ENCODE data around the gene CCDC146. TPM values are rescaled to one million over a fixed set of nuclear protein-coding genes. Genes with fewer than 3 reads are reported as not detected.

CCDC146 gene
- total RNA-seq, 2 donors from 2014 or later: 11.8 to 12.1 TPM

DNA sequence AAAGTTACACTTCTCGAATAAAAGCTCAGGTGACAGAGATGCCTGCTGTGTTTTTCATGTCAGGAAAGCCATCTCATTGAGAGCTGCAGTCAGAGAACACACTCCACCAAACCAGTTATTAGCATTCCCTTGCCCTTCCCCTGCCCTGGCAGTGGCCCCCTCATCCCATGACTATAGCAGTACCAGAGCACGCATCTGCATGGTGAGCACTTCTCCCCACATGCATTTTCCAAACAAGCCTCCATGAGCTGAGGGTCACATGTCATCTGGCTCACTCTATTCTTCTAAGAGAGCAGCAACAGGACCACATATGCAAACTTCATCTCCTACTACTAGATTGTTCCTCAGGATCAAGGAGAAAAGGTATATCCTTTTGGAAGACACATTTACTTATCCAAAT is 119.7 kb downstream of the CCDC146 start:
- no peak for ATAC-seq (ENCODE audit: insufficient number of reproducible peaks, low FRiP score, low read depth)
- no peaks in the 10 kb centered on the region for H3K27me3 ChIP-seq (replicated peaks; ENCODE audit: insufficient read depth)
- peak overlapping the region; percentile 43 for H3K4me3 ChIP-seq
- TF ChIP-seq, protein P1, sequence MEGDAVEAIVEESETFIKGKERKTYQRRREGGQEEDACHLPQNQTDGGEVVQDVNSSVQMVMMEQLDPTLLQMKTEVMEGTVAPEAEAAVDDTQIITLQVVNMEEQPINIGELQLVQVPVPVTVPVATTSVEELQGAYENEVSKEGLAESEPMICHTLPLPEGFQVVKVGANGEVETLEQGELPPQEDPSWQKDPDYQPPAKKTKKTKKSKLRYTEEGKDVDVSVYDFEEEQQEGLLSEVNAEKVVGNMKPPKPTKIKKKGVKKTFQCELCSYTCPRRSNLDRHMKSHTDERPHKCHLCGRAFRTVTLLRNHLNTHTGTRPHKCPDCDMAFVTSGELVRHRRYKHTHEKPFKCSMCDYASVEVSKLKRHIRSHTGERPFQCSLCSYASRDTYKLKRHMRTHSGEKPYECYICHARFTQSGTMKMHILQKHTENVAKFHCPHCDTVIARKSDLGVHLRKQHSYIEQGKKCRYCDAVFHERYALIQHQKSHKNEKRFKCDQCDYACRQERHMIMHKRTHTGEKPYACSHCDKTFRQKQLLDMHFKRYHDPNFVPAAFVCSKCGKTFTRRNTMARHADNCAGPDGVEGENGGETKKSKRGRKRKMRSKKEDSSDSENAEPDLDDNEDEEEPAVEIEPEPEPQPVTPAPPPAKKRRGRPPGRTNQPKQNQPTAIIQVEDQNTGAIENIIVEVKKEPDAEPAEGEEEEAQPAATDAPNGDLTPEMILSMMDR (IDR thresholded peaks at IDR 0.05): no peak
- H3K9me3 ChIP-seq: no peaks in the 10 kb centered on the region
- no peaks in the 10 kb centered on the region for H3K36me3 ChIP-seq
- DNase-seq (ENCODE audit: low spot score): no peak
- H3K27ac ChIP-seq: peak overlapping the region; percentile 83 to 94
- peaks cover 47 to 73% of the 10 kb centered on the region in 2 donors for H3K4me1 ChIP-seq (ENCODE audit: control insufficient read depth in 1 of 2, low read depth in 2 of 2)

DNA sequence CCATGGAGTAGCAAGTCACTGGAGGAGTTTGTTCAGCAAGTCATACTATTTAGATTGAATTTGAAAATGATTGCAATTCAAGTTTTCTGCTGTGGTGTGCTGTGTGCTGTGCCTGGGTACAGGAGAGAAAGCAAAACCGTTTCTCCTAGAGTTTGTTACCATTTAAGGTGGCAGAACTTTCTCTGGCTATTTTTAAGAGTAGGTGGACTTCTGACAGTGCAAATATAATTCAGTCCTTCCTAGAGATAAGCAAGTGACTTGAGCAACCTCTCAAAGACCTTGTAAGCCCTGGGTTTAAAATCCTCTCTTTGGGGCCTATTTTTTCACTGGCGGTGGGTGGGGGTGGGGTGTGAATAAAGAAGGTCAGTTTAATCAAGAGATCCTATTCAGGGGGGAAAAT is 120.1 kb downstream of the CCDC146 start:
- peak overlapping the region; percentile 83 to 94 for H3K27ac ChIP-seq
- no peaks in the 10 kb centered on the region for H3K27me3 ChIP-seq (replicated peaks; ENCODE audit: insufficient read depth)
- peak overlapping the region; percentile 43 for H3K4me3 ChIP-seq
- no peaks in the 10 kb centered on the region for H3K36me3 ChIP-seq
- peaks cover 46 to 68% of the 10 kb centered on the region in 2 donors for H3K4me1 ChIP-seq (ENCODE audit: control insufficient read depth in 1 of 2, low read depth in 2 of 2)
- DNase-seq (ENCODE audit: low spot score) (no peak), ATAC-seq (ENCODE audit: insufficient number of reproducible peaks, low FRiP score, low read depth) (no peak)
- no peaks in the 10 kb centered on the region for H3K9me3 ChIP-seq
- TF ChIP-seq, protein P1 (IDR thresholded peaks at IDR 0.05): no peak

DNA sequence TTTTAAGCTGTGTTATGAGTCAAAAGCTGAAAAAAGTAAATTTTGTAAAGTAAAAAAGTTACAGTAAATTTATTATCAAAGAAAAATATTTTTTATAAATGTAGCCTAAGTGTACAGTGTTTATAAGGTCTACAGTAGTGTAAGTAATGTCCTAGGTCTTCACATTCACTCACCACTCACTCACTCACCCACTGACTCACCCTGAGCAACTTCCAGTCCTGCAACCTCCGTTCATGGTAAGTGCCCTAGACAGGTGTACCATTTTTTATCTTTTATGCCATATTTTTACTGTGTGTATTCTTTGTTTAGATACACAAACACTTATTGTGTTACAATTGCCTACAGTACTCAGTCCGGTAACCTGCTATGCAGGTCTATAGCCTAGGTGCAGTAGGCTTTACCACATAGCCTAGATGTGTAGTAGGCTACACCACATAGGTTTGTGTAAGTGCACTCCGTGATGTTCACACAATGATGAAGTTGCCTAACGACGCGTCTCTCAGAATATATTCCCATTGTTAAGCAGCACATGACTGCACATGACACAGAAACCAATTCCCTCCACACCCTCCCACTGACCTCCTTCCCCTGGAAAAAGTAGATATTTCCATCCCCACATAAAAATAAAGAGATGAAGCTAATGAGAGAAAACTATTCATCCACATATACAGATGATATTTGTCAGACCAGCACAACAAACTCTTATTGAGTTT is 122.0 kb downstream of the CCDC146 start:
- no peaks in the 10 kb centered on the region for H3K9me3 ChIP-seq
- peak overlapping the region; percentile 24 to 83 for H3K27ac ChIP-seq
- no peak overlapping the region for H3K4me3 ChIP-seq
- ATAC-seq (ENCODE audit: insufficient number of reproducible peaks, low FRiP score, low read depth) (no peak), DNase-seq (ENCODE audit: low spot score) (no peak)
- TF ChIP-seq, protein P1 (IDR thresholded peaks at IDR 0.05): no peak
- no peaks in the 10 kb centered on the region for H3K27me3 ChIP-seq (replicated peaks; ENCODE audit: insufficient read depth)
- peaks cover 38 to 52% of the 10 kb centered on the region in 2 donors for H3K4me1 ChIP-seq (ENCODE audit: control insufficient read depth in 1 of 2, low read depth in 2 of 2)
- H3K36me3 ChIP-seq: no peaks in the 10 kb centered on the region

DNA sequence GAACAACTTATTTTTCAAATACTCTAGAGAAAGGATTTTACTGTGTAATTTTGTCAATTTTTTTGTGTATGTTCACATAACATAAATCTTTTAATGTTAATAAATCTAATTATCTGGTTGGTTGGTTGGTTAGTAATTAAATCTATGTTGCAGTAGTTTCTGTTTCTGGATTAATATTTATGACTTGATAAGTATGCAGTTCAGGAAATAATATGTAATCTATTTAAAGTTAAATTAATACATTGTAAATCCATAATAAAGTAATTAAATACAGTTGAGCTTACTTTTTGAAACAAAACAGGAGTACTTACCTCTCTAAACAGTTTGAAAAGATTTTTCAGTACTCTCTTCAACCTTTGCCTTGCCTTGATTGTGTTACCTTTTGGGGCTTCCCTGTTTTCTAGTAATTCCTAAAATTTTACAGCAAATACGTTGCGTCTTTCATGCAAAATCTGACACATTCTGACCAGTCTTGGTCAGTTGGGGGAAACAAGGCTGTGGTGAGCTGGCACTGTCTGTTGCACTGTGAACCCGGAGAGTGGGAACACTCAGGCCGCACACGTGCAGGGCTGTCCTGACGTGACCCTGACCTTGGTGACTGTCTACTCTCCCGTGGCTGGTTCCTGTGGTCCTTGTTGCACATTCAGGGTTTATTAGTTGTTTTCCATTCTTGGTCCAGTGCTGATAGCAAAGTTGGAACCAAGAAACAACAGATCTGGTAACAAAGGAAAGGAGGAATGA is 122.8 kb downstream of the CCDC146 start:
- H3K9me3 ChIP-seq: no peaks in the 10 kb centered on the region
- no peaks in the 10 kb centered on the region for H3K36me3 ChIP-seq
- peaks cover 38 to 52% of the 10 kb centered on the region in 2 donors for H3K4me1 ChIP-seq (ENCODE audit: control insufficient read depth in 1 of 2, low read depth in 2 of 2)
- DNase-seq (ENCODE audit: low spot score): no peak
- TF ChIP-seq, protein P1 (IDR thresholded peaks at IDR 0.05): no peak
- H3K27ac ChIP-seq: peak overlapping the region; percentile 31 to 59
- no peak for ATAC-seq (ENCODE audit: insufficient number of reproducible peaks, low FRiP score, low read depth)
- no peak overlapping the region for H3K4me3 ChIP-seq
- no peaks in the 10 kb centered on the region for H3K27me3 ChIP-seq (replicated peaks; ENCODE audit: insufficient read depth)

DNA sequence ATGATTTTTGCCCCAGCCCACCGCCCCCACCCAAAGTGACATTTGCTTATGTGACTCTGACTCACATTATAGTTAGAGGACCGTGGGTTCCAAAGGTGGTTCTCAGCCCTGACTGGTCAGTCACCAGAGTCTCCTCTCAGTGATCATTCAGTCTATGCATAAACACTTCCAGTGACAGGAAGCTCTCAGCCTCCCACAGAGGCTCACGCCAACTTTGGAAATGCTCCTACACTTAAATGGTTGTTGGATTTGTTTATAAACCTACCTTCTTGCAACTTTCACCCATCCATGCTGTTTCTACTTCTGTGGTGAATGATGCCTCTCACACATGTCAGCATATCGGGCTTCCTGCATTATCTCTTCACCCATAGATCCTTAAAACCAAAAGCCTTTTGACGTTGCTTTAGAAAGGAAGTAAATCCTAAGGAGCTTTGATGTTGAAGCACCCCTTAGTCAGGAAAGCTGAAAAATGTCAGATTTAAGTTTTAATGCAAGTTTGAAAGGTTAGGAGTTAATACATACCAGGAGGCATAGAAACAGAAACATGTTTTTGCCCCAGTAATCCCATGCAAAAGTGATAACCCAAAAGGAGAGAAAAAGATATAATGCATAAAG is 123.7 kb downstream of the CCDC146 start:
- ATAC-seq (ENCODE audit: insufficient number of reproducible peaks, low FRiP score, low read depth): no peak
- H3K4me3 ChIP-seq: no peak overlapping the region
- H3K36me3 ChIP-seq: no peaks in the 10 kb centered on the region
- peak overlapping the region; percentile 31 to 59 for H3K27ac ChIP-seq
- TF ChIP-seq, protein P1 (IDR thresholded peaks at IDR 0.05): no peak
- H3K4me1 ChIP-seq (ENCODE audit: control insufficient read depth in 1 of 2, low read depth in 2 of 2): peaks cover 38 to 58% of the 10 kb centered on the region in 2 donors
- no peaks in the 10 kb centered on the region for H3K9me3 ChIP-seq
- DNase-seq (ENCODE audit: low spot score): no peak
- H3K27me3 ChIP-seq (replicated peaks; ENCODE audit: insufficient read depth): no peaks in the 10 kb centered on the region

Data from thoracic aorta (tissue), 2 donors.